Subcutaneous adipose tissue (tissue), 4 donors: ENCODE data around the gene RNF135. TPM values are rescaled to one million over a fixed set of nuclear protein-coding genes. Genes with fewer than 3 reads are reported as not detected.

Experiments
- CTCF ChIP-seq: fragments of 450-650 bp; IDR thresholded peaks from one replicate; pipeline ENCODE4 v1.5.1; 2016; ENCODE audit warnings: low read depth, mild to moderate bottlenecking, control low read depth, antibody characterized with exemption, moderate library complexity
- total RNA-seq, 4 donors: library from RNA; depleted of rRNA; stranded (reverse); fragments of >200 nt; gene quantifications; one replicate each; pipeline ENCODE4 v1.1.0, GENCODE V29; 2016

RNF135 gene
- total RNA-seq, result 10 to 100 TPM; 20.7 to 55.4 (median 42.9) TPM

GRCh38 chr17:30970831-30971567 is at the start of gene RNF135:
TSS of gene RNF135 (plus strand) at chr17:30971039. CDS start at chr17:30971074, 35 bp downstream.
- no peak for TF ChIP-seq CTCF

GRCh38 chr17:30921544-30922196 is 49.2 kb upstream of the RNF135 start, which contains the start of gene ADAP2:
TSS of gene ADAP2 (plus strand) at chr17:30921945. CDS start at chr17:30922015, 70 bp downstream.
- TF ChIP-seq CTCF, result no peak

- no peak for TF ChIP-seq CTCF
Measured at GRCh38 chr17:30922235-30923030, 48.4 kb upstream of the RNF135 start.

- no peak for TF ChIP-seq CTCF
Measured at GRCh38 chr17:30924341-30924740, 46.5 kb upstream of the RNF135 start.

- no peak for TF ChIP-seq CTCF
Measured at GRCh38 chr17:30926516-30926915, 44.3 kb upstream of the RNF135 start.

GRCh38 chr17:30927756-30928155 is 43.1 kb upstream of the RNF135 start:
- no peak for TF ChIP-seq CTCF

- TF ChIP-seq CTCF, result no peak
Measured at GRCh38 chr17:30928584-30928983, 42.3 kb upstream of the RNF135 start.
